GM12801 (cell line): ENCODE measurements around the gene GLCE.

ENCODE experiments used
- CTCF ChIP-seq: IDR thresholded peaks from one replicate; pipeline ENCODE4 v1.5.1; 2011; ENCODE audit warnings: control low read depth; ENCODE audit not compliant: insufficient read length; ENCODE audit errors: extremely low read depth

The GLCE gene

DNA sequence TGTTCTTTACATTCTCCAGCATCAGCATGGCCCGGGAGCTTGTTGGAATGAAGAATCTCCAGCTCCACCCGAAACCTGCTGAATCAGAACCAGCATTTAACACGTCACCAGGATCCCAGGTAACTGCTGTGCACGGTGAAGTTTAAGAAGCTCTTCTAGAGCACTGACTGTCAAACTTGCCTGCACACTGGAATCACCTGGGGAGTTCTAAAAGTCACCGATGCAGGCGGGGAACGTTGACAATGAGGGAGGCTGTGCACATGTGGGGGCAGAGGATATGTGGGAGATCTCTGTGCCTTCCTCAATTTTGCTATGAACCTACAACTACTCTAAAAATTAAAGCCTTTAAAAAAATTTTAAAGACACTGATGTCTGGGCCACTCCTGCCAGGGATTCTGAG is 119.2 kb downstream of the GLCE start:
- no peak for TF ChIP-seq CTCF

GRCh38 chr15:69280783-69281182 is 120.3 kb downstream of the GLCE start:
- no peak for TF ChIP-seq CTCF

GRCh38 chr15:69282104-69282743 is 121.8 kb downstream of the GLCE start:
- no peak for TF ChIP-seq CTCF

DNA sequence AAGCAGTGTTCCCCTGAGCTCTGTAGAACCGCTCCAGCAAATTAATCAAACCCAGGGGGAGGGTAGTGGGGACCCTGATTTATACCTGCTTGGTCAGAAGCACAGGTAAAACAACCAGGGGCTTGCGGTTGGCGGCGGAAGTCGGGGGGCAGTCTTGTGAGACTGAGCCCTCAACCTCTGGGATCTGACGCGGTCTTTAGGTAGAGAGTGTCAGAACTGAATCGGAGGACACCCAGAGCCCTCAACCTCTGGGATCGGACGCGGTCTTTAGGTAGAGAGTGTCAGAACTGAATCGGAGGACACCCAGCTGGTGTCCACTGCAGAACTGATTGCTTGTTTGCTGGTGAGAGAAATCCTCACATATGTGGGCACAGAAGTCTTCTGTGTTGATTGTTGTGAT is 125.4 kb downstream of the GLCE start:
- TF ChIP-seq CTCF = no peak

GRCh38 chr15:69288011-69288410 is 127.6 kb downstream of the GLCE start:
- no peak for TF ChIP-seq CTCF

GRCh38 chr15:69288531-69289341 is 128.3 kb downstream of the GLCE start:
- no peak for TF ChIP-seq CTCF

DNA sequence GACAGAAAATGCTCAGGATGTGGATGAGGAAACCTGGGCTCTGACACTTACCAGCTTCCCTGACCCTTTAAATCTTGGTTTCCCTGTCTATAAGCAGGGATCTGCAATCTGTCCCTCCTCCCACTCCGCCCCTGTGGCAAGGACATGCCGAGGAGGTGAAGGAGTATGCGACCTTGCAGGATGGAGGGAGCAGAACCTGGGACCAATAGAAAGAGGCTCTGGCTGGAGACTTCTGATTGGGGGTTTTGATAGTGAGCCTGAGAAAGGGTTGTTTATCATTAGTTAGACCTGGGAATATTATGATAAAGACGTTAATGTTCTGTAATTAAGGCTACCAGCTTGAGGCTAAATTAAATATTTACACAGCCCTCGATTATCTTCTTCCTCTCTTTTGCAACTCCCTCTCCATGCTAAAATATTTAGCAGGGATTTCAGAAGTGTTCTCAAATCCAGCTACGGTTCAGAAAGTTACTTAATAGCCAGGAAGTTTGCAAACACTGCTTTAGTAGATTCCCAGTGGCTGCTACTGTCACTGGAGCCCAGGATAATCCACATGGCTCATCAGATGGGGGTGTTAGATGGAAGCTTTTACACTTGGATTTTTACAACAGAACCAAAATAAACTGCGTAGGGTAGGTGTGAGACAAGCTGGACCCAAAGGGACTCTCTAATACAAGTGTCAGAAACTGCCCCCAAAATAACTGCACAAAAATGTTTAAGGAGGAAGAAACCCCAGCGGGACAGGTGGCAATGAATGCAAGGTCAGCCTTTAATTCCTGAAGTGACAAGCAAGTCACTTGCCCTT is 129.1 kb downstream of the GLCE start:
- TF ChIP-seq CTCF = no peak
